ENCODE data around the gene SCNN1G.

The SCNN1G gene

GRCh38 chr16:23145186-23145585, 37.4 kb upstream of the SCNN1G start:
- no peaks in the 10 kb centered on the region for H3K36me3 ChIP-seq (ENCODE audit: control insufficient read depth in 1 of 2, insufficient read depth in 2 of 2, low read length in 2 of 2)
- H3K4me1 ChIP-seq (ENCODE audit: control insufficient read depth in 1 of 2, insufficient read depth in 2 of 2, low read length in 2 of 2), result peaks cover 0 to 50% of the 10 kb centered on the region in 2 donors
- no peaks in the 10 kb centered on the region for H3K27me3 ChIP-seq (ENCODE audit: low read depth, low read length)
- no peak overlapping the region for H3K4me3 ChIP-seq (ENCODE audit: low read depth in 1 of 2, low read length in 2 of 2)
- H3K9me3 ChIP-seq (ENCODE audit: control insufficient read depth in 1 of 2, low read length in 2 of 2), result no peaks in the 10 kb centered on the region
- no peak overlapping the region for H3K27ac ChIP-seq (ENCODE audit: low read length)

DNA sequence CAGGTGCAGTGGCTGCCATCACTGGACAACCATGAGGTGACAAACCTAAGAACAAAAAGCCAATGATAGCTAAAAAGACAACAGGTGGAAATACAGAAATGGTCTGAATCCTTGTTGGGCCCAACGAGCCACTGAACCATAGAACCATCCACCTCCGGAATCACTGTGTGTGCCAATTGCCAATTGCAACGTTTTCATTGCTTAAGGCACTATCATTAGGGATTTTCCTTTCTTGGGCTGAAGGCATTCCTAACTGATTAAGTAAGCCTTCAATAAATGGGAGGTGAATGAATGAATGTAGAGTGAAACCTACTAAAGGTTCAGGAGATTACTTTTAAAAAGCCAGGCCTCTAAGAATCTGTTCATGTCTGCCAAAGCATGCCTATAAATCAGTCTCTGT, 36.9 kb upstream of the SCNN1G start:
- no peaks in the 10 kb centered on the region for H3K27me3 ChIP-seq (ENCODE audit: low read depth, low read length)
- H3K27ac ChIP-seq (ENCODE audit: low read length), result no peak overlapping the region
- peaks cover 0 to 50% of the 10 kb centered on the region in 2 donors for H3K4me1 ChIP-seq (ENCODE audit: control insufficient read depth in 1 of 2, insufficient read depth in 2 of 2, low read length in 2 of 2)
- H3K9me3 ChIP-seq (ENCODE audit: control insufficient read depth in 1 of 2, low read length in 2 of 2), result no peaks in the 10 kb centered on the region
- no peaks in the 10 kb centered on the region for H3K36me3 ChIP-seq (ENCODE audit: control insufficient read depth in 1 of 2, insufficient read depth in 2 of 2, low read length in 2 of 2)
- H3K4me3 ChIP-seq (ENCODE audit: low read depth in 1 of 2, low read length in 2 of 2), result no peak overlapping the region

- Histone ChIP-seq H3K27ac (ENCODE audit: low read length) (no peak overlapping the region), H3K9me3 (ENCODE audit: control insufficient read depth in 1 of 2, low read length in 2 of 2) (no peaks in the 10 kb centered on the region), H3K36me3 (ENCODE audit: control insufficient read depth in 1 of 2, insufficient read depth in 2 of 2, low read length in 2 of 2) (no peaks in the 10 kb centered on the region), H3K27me3 (ENCODE audit: low read depth, low read length) (no peaks in the 10 kb centered on the region), H3K4me3 (ENCODE audit: low read depth in 1 of 2, low read length in 2 of 2) (peak overlapping the region in 1 of 2 donors; percentile 76), H3K4me1 (ENCODE audit: control insufficient read depth in 1 of 2, insufficient read depth in 2 of 2, low read length in 2 of 2) (peaks cover 0 to 41% of the 10 kb centered on the region in 2 donors)
Observed at GRCh38 chr16:23146877-23147601, 35.5 kb upstream of the SCNN1G start.

- Histone ChIP-seq H3K4me3 (ENCODE audit: low read depth in 1 of 2, low read length in 2 of 2) (peak overlapping the region; percentile 47 to 76), H3K4me1 (ENCODE audit: control insufficient read depth in 1 of 2, insufficient read depth in 2 of 2, low read length in 2 of 2) (peaks cover 0 to 36% of the 10 kb centered on the region in 2 donors), H3K36me3 (ENCODE audit: control insufficient read depth in 1 of 2, insufficient read depth in 2 of 2, low read length in 2 of 2) (no peaks in the 10 kb centered on the region), H3K27me3 (ENCODE audit: low read depth, low read length) (no peaks in the 10 kb centered on the region), H3K27ac (ENCODE audit: low read length) (no peak overlapping the region), H3K9me3 (ENCODE audit: control insufficient read depth in 1 of 2, low read length in 2 of 2) (no peaks in the 10 kb centered on the region)
Observed at GRCh38 chr16:23147666-23148065, 34.9 kb upstream of the SCNN1G start.

GRCh38 chr16:23148166-23148512, 34.4 kb upstream of the SCNN1G start:
- no peaks in the 10 kb centered on the region for H3K36me3 ChIP-seq (ENCODE audit: control insufficient read depth in 1 of 2, insufficient read depth in 2 of 2, low read length in 2 of 2)
- H3K27ac ChIP-seq (ENCODE audit: low read length), result no peak overlapping the region
- peaks cover 0 to 32% of the 10 kb centered on the region in 2 donors for H3K4me1 ChIP-seq (ENCODE audit: control insufficient read depth in 1 of 2, insufficient read depth in 2 of 2, low read length in 2 of 2)
- H3K27me3 ChIP-seq (ENCODE audit: low read depth, low read length), result no peaks in the 10 kb centered on the region
- peak overlapping the region; percentile 47 to 76 for H3K4me3 ChIP-seq (ENCODE audit: low read depth in 1 of 2, low read length in 2 of 2)
- no peaks in the 10 kb centered on the region for H3K9me3 ChIP-seq (ENCODE audit: control insufficient read depth in 1 of 2, low read length in 2 of 2)

GRCh38 chr16:23148513-23149266, 33.9 kb upstream of the SCNN1G start:
- no peaks in the 10 kb centered on the region for H3K27me3 ChIP-seq (ENCODE audit: low read depth, low read length)
- no peaks in the 10 kb centered on the region for H3K9me3 ChIP-seq (ENCODE audit: control insufficient read depth in 1 of 2, low read length in 2 of 2)
- peak overlapping the region; percentile 47 to 76 for H3K4me3 ChIP-seq (ENCODE audit: low read depth in 1 of 2, low read length in 2 of 2)
- no peak overlapping the region for H3K27ac ChIP-seq (ENCODE audit: low read length)
- H3K4me1 ChIP-seq (ENCODE audit: control insufficient read depth in 1 of 2, insufficient read depth in 2 of 2, low read length in 2 of 2), result peaks cover 0 to 26% of the 10 kb centered on the region in 2 donors
- no peaks in the 10 kb centered on the region for H3K36me3 ChIP-seq (ENCODE audit: control insufficient read depth in 1 of 2, insufficient read depth in 2 of 2, low read length in 2 of 2)

DNA sequence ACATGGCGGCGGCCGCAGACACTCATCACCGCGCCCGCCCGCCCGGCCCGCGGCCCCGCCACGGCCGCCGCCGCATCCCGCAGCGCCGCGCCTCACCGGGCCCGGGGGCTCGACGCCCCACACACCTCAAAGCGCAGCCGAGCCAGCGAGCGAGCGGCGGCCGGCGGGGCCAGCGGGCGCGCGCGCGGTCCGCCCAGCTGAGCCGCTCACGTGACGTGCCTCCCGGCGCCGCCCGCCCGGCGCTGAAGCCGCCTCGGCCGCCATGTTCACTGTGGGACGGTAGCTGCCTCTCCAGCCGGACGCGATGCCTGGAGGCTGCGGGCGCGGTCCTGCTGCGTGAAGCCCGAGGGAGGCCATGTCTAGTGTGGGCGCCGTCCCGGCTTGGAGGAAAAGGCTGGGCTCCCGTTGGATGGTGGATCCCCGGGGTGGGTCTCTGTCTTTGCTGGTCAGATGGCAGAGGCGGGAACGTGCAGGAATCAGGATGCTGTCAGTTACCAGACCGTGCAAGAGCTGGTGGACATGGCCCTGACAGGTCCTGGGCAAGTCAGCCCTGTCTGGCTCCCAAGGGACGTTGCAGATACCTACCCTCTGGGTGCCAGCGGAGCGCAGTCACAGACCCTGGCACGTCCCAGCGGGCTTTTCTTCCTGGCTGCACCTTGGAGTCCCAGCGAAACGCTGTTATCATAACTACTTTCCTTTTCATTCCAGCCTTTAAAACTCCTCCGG, 33.1 kb upstream of the SCNN1G start, which contains the start of gene USP31:
TSS of gene USP31 (minus strand) at position 186 of the 726 bp plus-strand sequence. CDS start at position 4, 182 bp downstream.
- H3K4me3 ChIP-seq (ENCODE audit: low read depth in 1 of 2, low read length in 2 of 2), result peak within 1 kb of the TSS; percentile 81 to 85
- no peak within 1 kb of the TSS for H3K27ac ChIP-seq (ENCODE audit: low read length)
- H3K36me3 ChIP-seq (ENCODE audit: control insufficient read depth in 1 of 2, insufficient read depth in 2 of 2, low read length in 2 of 2), result no peaks in the 10 kb centered on the region
- no peaks in the 10 kb centered on the region for H3K27me3 ChIP-seq (ENCODE audit: low read depth, low read length)
- peaks cover 0 to 25% of the 10 kb centered on the region in 2 donors for H3K4me1 ChIP-seq (ENCODE audit: control insufficient read depth in 1 of 2, insufficient read depth in 2 of 2, low read length in 2 of 2)
- no peaks in the 10 kb centered on the region for H3K9me3 ChIP-seq (ENCODE audit: control insufficient read depth in 1 of 2, low read length in 2 of 2)

- peak overlapping the region; percentile 81 to 85 for H3K4me3 ChIP-seq (ENCODE audit: low read depth in 1 of 2, low read length in 2 of 2)
- H3K4me1 ChIP-seq (ENCODE audit: control insufficient read depth in 1 of 2, insufficient read depth in 2 of 2, low read length in 2 of 2), result peaks cover 0 to 21% of the 10 kb centered on the region in 2 donors
- no peaks in the 10 kb centered on the region for H3K27me3 ChIP-seq (ENCODE audit: low read depth, low read length)
- H3K36me3 ChIP-seq (ENCODE audit: control insufficient read depth in 1 of 2, insufficient read depth in 2 of 2, low read length in 2 of 2), result no peaks in the 10 kb centered on the region
- H3K27ac ChIP-seq (ENCODE audit: low read length), result no peak overlapping the region
- no peaks in the 10 kb centered on the region for H3K9me3 ChIP-seq (ENCODE audit: control insufficient read depth in 1 of 2, low read length in 2 of 2)
Observed at GRCh38 chr16:23149993-23150364, 32.6 kb upstream of the SCNN1G start.

- H3K27ac ChIP-seq (ENCODE audit: low read length), result no peak overlapping the region
- no peaks in the 10 kb centered on the region for H3K9me3 ChIP-seq (ENCODE audit: control insufficient read depth in 1 of 2, low read length in 2 of 2)
- H3K36me3 ChIP-seq (ENCODE audit: control insufficient read depth in 1 of 2, insufficient read depth in 2 of 2, low read length in 2 of 2), result no peaks in the 10 kb centered on the region
- no peaks in the 10 kb centered on the region for H3K27me3 ChIP-seq (ENCODE audit: low read depth, low read length)
- peaks cover 0 to 12% of the 10 kb centered on the region in 2 donors for H3K4me1 ChIP-seq (ENCODE audit: control insufficient read depth in 1 of 2, insufficient read depth in 2 of 2, low read length in 2 of 2)
- H3K4me3 ChIP-seq (ENCODE audit: low read depth in 1 of 2, low read length in 2 of 2), result no peak overlapping the region
Observed at GRCh38 chr16:23152386-23153178, 30.0 kb upstream of the SCNN1G start.

GRCh38 chr16:23155445-23156049, 27.0 kb upstream of the SCNN1G start:
- Histone ChIP-seq H3K9me3 (ENCODE audit: control insufficient read depth in 1 of 2, low read length in 2 of 2) (no peaks in the 10 kb centered on the region), H3K27ac (ENCODE audit: low read length) (no peak overlapping the region)

More at GRCh38 chr16:23155445-23156049, 27.0 kb upstream of the SCNN1G start:
- no peaks in the 10 kb centered on the region for H3K27me3 ChIP-seq (ENCODE audit: low read depth, low read length)
- no peaks in the 10 kb centered on the region for H3K4me1 ChIP-seq (ENCODE audit: control insufficient read depth in 1 of 2, insufficient read depth in 2 of 2, low read length in 2 of 2)
- no peaks in the 10 kb centered on the region for H3K36me3 ChIP-seq (ENCODE audit: control insufficient read depth in 1 of 2, insufficient read depth in 2 of 2, low read length in 2 of 2)
- no peak overlapping the region for H3K4me3 ChIP-seq (ENCODE audit: low read depth in 1 of 2, low read length in 2 of 2)
